IPS DF 6.9 (cell line): ENCODE data around the gene NUP42.
"Not testable (repeated sequence)": the region's sequence is repeated elsewhere in the genome, so short reads cannot be mapped to it uniquely, and the experiment has no call there.

ENCODE experiments used
- DNase-seq: peaks from one replicate; pipeline ENCODE4 v3.0.0-alpha.2; 2013; ENCODE audit warnings: low read depth, low spot score
- H3K27ac ChIP-seq: one replicate; pipeline ENCODE4 v1.5.1; 2013; ENCODE audit warnings: low read length, control low read depth
- H3K27me3 ChIP-seq: 2 replicates; pipeline ENCODE4 v1.6.1; 2013; ENCODE audit warnings: mild to moderate bottlenecking, low read length; ENCODE audit not compliant: control insufficient read depth, insufficient read depth
- H3K36me3 ChIP-seq: 2 replicates; pipeline ENCODE4 v1.6.1; 2013; ENCODE audit warnings: low read length; ENCODE audit not compliant: control insufficient read depth, insufficient read depth
- H3K4me1 ChIP-seq: 2 replicates; pipeline ENCODE4 v1.6.1; 2013; ENCODE audit warnings: low read length; ENCODE audit not compliant: control insufficient read depth, insufficient read depth
- H3K4me3 ChIP-seq: 2 replicates; pipeline ENCODE4 v1.5.1; 2013; ENCODE audit warnings: mild to moderate bottlenecking, low read length
- H3K9me3 ChIP-seq: 2 replicates; pipeline ENCODE4 v1.6.1; 2013; ENCODE audit warnings: low read length, inconsistent platforms; ENCODE audit not compliant: control insufficient read depth, insufficient read depth
- WGBS: extraction: QIAGEN DNeasy Blood & Tissue Kit; methylation state at CpG from one replicate; pipeline ENCODE4 v1.1.7; 2013; ENCODE audit warnings: mixed read lengths, missing lambda C conversion rate; ENCODE audit not compliant: insufficient read length, insufficient coverage; 5-methylcytosine and 5-hydroxymethylcytosine counted together

NUP42 gene

GRCh38 chr7:23213755-23214154 lies 31.9 kb downstream of the NUP42 start:
- H3K36me3 ChIP-seq = no peaks in the 10 kb centered on the region
- no peak for DNase-seq
- H3K4me3 ChIP-seq = no peak overlapping the region
- no peaks in the 10 kb centered on the region for H3K27me3 ChIP-seq
- peaks cover 2% of the 10 kb centered on the region; the same call in 1 of the 2 replicates for H3K4me1 ChIP-seq
- WGBS = no CpG with 5 or more reads among the region's 11 CpGs
- H3K9me3 ChIP-seq = no peaks in the 10 kb centered on the region
- no peak overlapping the region for H3K27ac ChIP-seq

- Histone ChIP-seq H3K27me3 (no peaks in the 10 kb centered on the region), H3K27ac (no peak overlapping the region), H3K4me1 (peaks cover 2% of the 10 kb centered on the region; the same call in 1 of the 2 replicates), H3K9me3 (no peaks in the 10 kb centered on the region), H3K4me3 (no peak overlapping the region), H3K36me3 (no peaks in the 10 kb centered on the region)
- DNase-seq = no peak
- WGBS = no CpG with 5 or more reads among the region's 5 CpGs
Measured at GRCh38 chr7:23214423-23214822, 32.6 kb downstream of the NUP42 start.

- DNase-seq = no peak
- no peaks in the 10 kb centered on the region for H3K9me3 ChIP-seq
- no peak overlapping the region for H3K4me3 ChIP-seq
- no peak overlapping the region for H3K27ac ChIP-seq
- no peaks in the 10 kb centered on the region for H3K36me3 ChIP-seq
- no CpG with 5 or more reads among the region's 6 CpGs for WGBS
- H3K27me3 ChIP-seq = no peaks in the 10 kb centered on the region
- H3K4me1 ChIP-seq = peaks cover 2% of the 10 kb centered on the region; the same call in 1 of the 2 replicates
Measured at GRCh38 chr7:23214938-23215337, 33.1 kb downstream of the NUP42 start.

GRCh38 chr7:23216021-23216420 lies 34.2 kb downstream of the NUP42 start:
- Histone ChIP-seq H3K27me3 (no peaks in the 10 kb centered on the region), H3K36me3 (no peaks in the 10 kb centered on the region), H3K4me3 (no peak overlapping the region), H3K9me3 (no peaks in the 10 kb centered on the region), H3K4me1 (peaks cover 2% of the 10 kb centered on the region; the same call in 1 of the 2 replicates), H3K27ac (no peak overlapping the region)
- no peak for DNase-seq
- WGBS = no CpG with 5 or more reads among the region's 2 CpGs

- H3K27me3 ChIP-seq = no peaks in the 10 kb centered on the region
- WGBS = no CpG with 5 or more reads among the region's 3 CpGs
Measured at GRCh38 chr7:23218196-23218595, 36.3 kb downstream of the NUP42 start.

GRCh38 chr7:23220690-23221305 lies 39.0 kb downstream of the NUP42 start:
- H3K27ac ChIP-seq = no peak overlapping the region
- no peaks in the 10 kb centered on the region for H3K9me3 ChIP-seq
- no CpG with 5 or more reads among the region's 10 CpGs for WGBS
- H3K27me3 ChIP-seq = no peaks in the 10 kb centered on the region
- DNase-seq = no peak
- no peaks in the 10 kb centered on the region for H3K36me3 ChIP-seq
- no peak overlapping the region for H3K4me3 ChIP-seq
- no peaks in the 10 kb centered on the region for H3K4me1 ChIP-seq

More at GRCh38 chr7:23218196-23218595, 36.3 kb downstream of the NUP42 start:
- no peak for DNase-seq
- no peak overlapping the region for H3K4me3 ChIP-seq
- no peaks in the 10 kb centered on the region for H3K36me3 ChIP-seq
- no peak overlapping the region for H3K27ac ChIP-seq
- H3K9me3 ChIP-seq = no peaks in the 10 kb centered on the region
- H3K4me1 ChIP-seq = peaks cover 2% of the 10 kb centered on the region; the same call in 1 of the 2 replicates

GRCh38 chr7:23222439-23223030 lies 40.7 kb downstream of the NUP42 start:
- Histone ChIP-seq H3K9me3 (no peaks in the 10 kb centered on the region), H3K4me3 (no peak overlapping the region), H3K36me3 (no peaks in the 10 kb centered on the region), H3K4me1 (no peaks in the 10 kb centered on the region), H3K27me3 (no peaks in the 10 kb centered on the region), H3K27ac (no peak overlapping the region)
- no peak for DNase-seq
- WGBS = no CpG with 5 or more reads among the region's 5 CpGs

- H3K4me3 ChIP-seq, H3K27ac ChIP-seq, H3K9me3 ChIP-seq, H3K4me1 ChIP-seq, DNase-seq, H3K36me3 ChIP-seq, H3K27me3 ChIP-seq: not testable (repeated sequence)
- no CpG with 5 or more reads among the region's 4 CpGs for WGBS
Measured at GRCh38 chr7:23224364-23224763, 42.5 kb downstream of the NUP42 start.

- no peaks in the 10 kb centered on the region for H3K4me1 ChIP-seq
- no CpG with 5 or more reads among the region's 4 CpGs for WGBS
- H3K9me3 ChIP-seq = no peaks in the 10 kb centered on the region
- no peak overlapping the region for H3K27ac ChIP-seq
- H3K36me3 ChIP-seq = no peaks in the 10 kb centered on the region
- no peak overlapping the region for H3K4me3 ChIP-seq
- H3K27me3 ChIP-seq = no peaks in the 10 kb centered on the region
- no peak for DNase-seq
Measured at GRCh38 chr7:23226844-23227450, 45.1 kb downstream of the NUP42 start.

GRCh38 chr7:23228412-23228811 lies 46.6 kb downstream of the NUP42 start:
- no peaks in the 10 kb centered on the region for H3K27me3 ChIP-seq
- H3K9me3 ChIP-seq = no peaks in the 10 kb centered on the region
- H3K4me1 ChIP-seq = no peaks in the 10 kb centered on the region
- H3K4me3 ChIP-seq = no peak overlapping the region
- H3K27ac ChIP-seq = no peak overlapping the region
- WGBS = no CpG with 5 or more reads among the region's 2 CpGs
- no peaks in the 10 kb centered on the region for H3K36me3 ChIP-seq
- no peak for DNase-seq
